AG04449 (cell line): ENCODE results near the gene SHC3.

Experiments used
- CTCF ChIA-PET: fragments of 350-600 bp; formaldehyde crosslinking; extraction: SDS; loops from one replicate; lab custom pipeline; 2021; ENCODE audit warnings: antibody characterized with exemption; lab: Yijun Ruan, JAX
- POLR2A ChIA-PET: fragments of 400-600, 350-600 bp; formaldehyde crosslinking; extraction: SDS; loops from one replicate; lab custom pipeline; 2020; ENCODE audit warnings: antibody characterized with exemption, inconsistent platforms; lab: Yijun Ruan, JAX
- DNase-seq: peaks from one replicate; pipeline ENCODE4 v3.0.0-alpha.2; 2010; ENCODE audit warnings: low read depth, low spot score
- H3K4me3 ChIP-seq: 2 replicates; pipeline ENCODE4 v1.5.1; 2011; ENCODE audit warnings: low read depth, mild to moderate bottlenecking, control low read depth, low read length
- TF ChIP-seq, protein P1 (sequence below): IDR thresholded peaks from one replicate; pipeline ENCODE4 v1.5.1; 2011; ENCODE audit warnings: mild to moderate bottlenecking, moderate library complexity, low read length, control low read depth, inconsistent platforms; ENCODE audit not compliant: insufficient read depth; ENCODE audit errors: missing control alignments

SHC3 gene

DNA sequence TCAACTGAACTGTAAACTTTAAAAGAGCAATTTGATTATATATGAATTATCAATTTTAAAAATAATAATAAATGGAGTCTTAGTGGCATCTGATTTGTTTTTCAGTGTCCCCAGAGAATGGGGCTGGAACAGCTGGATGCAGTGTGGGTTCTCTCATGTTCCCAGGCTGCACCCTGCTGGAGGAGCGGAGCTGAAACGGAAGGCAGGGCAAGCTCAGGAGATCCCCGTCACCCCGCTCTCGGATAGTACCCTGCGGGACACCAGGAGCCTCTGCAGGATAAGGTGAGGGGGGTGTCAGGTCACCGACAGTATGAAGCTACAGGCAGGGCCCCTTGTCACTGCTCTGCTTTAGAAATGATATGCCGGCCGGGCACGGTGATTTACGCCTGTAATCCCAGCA lies 130.0 kb downstream of the SHC3 start:
- TF ChIP-seq, protein P1, sequence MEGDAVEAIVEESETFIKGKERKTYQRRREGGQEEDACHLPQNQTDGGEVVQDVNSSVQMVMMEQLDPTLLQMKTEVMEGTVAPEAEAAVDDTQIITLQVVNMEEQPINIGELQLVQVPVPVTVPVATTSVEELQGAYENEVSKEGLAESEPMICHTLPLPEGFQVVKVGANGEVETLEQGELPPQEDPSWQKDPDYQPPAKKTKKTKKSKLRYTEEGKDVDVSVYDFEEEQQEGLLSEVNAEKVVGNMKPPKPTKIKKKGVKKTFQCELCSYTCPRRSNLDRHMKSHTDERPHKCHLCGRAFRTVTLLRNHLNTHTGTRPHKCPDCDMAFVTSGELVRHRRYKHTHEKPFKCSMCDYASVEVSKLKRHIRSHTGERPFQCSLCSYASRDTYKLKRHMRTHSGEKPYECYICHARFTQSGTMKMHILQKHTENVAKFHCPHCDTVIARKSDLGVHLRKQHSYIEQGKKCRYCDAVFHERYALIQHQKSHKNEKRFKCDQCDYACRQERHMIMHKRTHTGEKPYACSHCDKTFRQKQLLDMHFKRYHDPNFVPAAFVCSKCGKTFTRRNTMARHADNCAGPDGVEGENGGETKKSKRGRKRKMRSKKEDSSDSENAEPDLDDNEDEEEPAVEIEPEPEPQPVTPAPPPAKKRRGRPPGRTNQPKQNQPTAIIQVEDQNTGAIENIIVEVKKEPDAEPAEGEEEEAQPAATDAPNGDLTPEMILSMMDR = no peak
- POLR2A ChIA-PET = no interaction called here
- DNase-seq = no peak
- H3K4me3 ChIP-seq = no peak overlapping the region
- CTCF ChIA-PET = interaction anchor here (1.4 kb wide), 1 partner anchor 10 kb away, joined by 5 read pairs; no protein-coding TSS in a partner anchor

GRCh38 chr9:89047667-89048066 lies 131.0 kb downstream of the SHC3 start:
- ChIA-PET POLR2A (no interaction called here), CTCF (interaction anchor here (0.6 kb wide), 1 partner anchor 36 kb away, joined by 3 read pairs; no protein-coding TSS in a partner anchor)
- TF ChIP-seq, protein P1 = no peak
- DNase-seq = no peak
- no peak overlapping the region for H3K4me3 ChIP-seq

DNA sequence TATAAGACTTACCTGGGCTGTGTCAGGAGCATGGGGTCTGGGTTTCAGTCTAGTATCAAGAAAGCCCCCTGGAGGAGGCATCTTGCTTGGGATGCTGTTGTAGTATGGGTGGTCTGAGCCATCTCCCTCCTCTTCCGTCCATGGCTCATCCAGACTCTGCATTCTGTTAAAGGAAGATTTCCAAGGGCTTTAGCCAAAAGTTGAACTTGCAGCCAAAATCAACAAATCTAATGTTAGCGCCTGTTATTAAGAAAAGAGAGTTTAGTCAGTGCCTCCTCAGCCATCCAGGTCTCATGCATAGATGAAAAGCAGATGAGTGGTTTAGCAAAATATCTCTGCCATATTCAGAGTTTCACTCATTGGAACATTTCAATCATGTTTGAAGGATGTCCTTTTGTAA lies 131.8 kb downstream of the SHC3 start:
- TF ChIP-seq, protein P1 = no peak
- no peak for DNase-seq
- CTCF ChIA-PET = no interaction called here
- no peak overlapping the region for H3K4me3 ChIP-seq
- POLR2A ChIA-PET = no interaction called here

DNA sequence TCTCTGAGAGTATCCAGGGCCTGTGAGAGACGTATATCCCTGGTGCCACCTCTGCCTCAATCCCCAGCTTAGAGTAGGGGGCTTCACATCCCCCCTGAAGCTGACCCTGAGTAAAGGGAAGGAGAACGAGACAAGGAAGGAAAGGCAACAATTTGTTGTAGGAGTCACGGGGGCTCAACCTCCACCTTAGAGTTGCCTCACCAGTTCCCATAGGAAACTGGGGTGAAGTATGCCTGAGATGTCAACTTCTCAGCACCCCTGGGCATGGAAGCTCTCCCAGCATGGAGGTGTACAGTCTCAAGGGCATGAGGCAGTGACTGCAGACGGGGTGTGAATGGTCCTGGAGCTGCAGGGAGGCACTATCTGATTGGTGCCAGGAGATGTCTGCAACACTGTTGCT lies 133.7 kb downstream of the SHC3 start:
- no peak for DNase-seq
- H3K4me3 ChIP-seq = no peak overlapping the region
- ChIA-PET CTCF (no interaction called here), POLR2A (no interaction called here)
- TF ChIP-seq, protein P1 = no peak

DNA sequence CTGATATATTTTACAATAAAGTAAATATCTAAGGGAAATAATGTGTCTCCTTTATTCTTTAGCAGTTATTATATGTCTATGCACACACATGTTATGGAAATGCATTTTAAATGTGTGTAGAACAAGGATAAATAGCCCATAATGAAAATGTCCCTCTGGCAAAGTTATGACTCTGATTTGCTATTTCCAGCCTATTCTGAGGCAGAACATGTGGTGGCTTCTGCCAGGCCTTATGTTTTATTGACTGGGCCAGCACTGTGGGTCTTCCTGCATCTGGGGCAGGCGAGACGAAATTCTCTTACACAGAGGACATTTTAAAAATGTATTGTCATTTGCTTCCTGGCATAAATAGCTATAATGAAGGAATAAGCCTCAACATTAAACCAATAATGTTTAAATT lies 134.5 kb downstream of the SHC3 start:
- POLR2A ChIA-PET = no interaction called here

DNA sequence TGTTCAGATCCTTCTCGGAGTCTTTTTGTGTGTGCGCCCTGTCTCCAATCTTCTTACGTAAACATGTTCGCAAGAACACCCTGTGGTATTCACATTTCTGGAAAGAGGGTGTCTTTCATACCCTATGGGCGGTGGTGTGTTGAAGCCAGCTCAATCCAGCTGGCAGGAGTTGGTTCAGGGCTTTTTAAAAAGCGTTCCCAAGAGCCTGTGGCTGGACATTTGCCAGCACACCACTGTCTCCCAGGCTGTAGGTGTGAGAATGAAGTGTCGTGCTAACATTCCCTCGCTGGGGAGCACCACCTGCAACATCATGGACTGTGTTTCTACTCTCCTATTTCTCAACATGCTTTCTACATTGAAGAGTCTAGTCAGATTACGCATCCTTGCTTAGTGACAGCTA lies 135.6 kb downstream of the SHC3 start:
- no peak overlapping the region for H3K4me3 ChIP-seq
- POLR2A ChIA-PET = no interaction called here
- CTCF ChIA-PET = no interaction called here
- TF ChIP-seq, protein P1 = no peak
- no peak for DNase-seq

More for the DNA sequence above, 134.5 kb downstream of the SHC3 start:
- TF ChIP-seq, protein P1 = no peak
- no peak for DNase-seq
- H3K4me3 ChIP-seq = no peak overlapping the region
- CTCF ChIA-PET = no interaction called here
